Gastroesophageal sphincter (tissue), 3 donors: ENCODE measurements around the gene PSORS1C1.
"Not testable (repeated sequence)": the region's sequence is repeated elsewhere in the genome, so short reads cannot be mapped to it uniquely, and the experiment has no call there.

Experiments
- EP300 ChIP-seq: sonication (generic); formaldehyde crosslinking; IDR thresholded peaks from one replicate; pipeline ENCODE4 v1.6.1; 2017; ENCODE audit warnings: antibody characterized with exemption, mild to moderate bottlenecking
- POLR2A ChIP-seq, 2 donors: fragments of 450-650 bp; IDR thresholded peaks; one replicate each; pipeline ENCODE4 v1.6.1; 2017; ENCODE audit warnings: antibody characterized with exemption in 2 of 2, mild to moderate bottlenecking in 2 of 2, moderate library complexity in 1 of 2
- TF ChIP-seq, protein P1 (sequence below), 4 experiments: fragments of 200-600 bp in 2 of 4; fragments of 450-650 bp in 2 of 4; sonication (generic) in 1 of 4; IDR thresholded peaks; one replicate each; pipeline ENCODE4 v1.5.1; 2017 to 2019; ENCODE audit warnings: antibody characterized with exemption in 4 of 4, mild to moderate bottlenecking in 2 of 4, moderate library complexity in 2 of 4

DNA sequence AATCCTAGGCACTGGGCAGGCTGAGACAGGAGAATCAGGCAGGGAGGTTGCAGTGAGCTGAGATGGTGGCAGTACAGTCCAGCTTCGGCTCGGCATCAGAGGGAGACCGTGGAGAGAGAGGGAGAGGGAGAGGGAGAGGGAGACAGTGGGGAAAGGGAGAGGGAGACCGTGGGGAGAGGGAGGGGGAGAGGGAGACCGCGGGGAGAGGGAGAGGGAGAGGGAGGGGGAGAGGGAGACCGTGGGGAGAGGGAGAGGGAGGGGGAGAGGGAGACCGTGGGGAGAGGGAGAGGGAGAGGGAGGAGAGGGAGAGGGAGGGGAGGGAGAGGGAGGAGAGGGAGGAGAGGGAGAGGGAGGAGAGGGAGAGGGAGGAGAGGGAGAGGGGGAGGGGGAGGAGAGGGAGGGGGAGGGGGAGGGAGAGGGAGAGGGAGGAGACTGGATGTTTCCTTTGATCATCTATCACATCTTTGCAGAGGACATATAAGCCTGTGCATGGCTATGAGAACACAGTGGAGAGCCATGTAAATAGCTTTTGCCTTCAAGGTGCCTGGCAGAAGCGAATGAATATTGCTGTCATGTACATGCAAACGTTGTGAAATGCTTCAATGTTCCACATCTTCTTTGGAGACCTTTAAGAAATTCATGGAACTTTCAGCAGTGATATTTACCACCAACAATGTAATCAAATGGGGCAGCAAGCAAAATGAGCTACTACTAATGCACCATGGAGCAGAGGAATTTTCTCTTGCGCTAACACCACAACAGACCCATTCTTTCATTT lies 46.5 kb upstream of the PSORS1C1 start:
- TF ChIP-seq, protein P1, sequence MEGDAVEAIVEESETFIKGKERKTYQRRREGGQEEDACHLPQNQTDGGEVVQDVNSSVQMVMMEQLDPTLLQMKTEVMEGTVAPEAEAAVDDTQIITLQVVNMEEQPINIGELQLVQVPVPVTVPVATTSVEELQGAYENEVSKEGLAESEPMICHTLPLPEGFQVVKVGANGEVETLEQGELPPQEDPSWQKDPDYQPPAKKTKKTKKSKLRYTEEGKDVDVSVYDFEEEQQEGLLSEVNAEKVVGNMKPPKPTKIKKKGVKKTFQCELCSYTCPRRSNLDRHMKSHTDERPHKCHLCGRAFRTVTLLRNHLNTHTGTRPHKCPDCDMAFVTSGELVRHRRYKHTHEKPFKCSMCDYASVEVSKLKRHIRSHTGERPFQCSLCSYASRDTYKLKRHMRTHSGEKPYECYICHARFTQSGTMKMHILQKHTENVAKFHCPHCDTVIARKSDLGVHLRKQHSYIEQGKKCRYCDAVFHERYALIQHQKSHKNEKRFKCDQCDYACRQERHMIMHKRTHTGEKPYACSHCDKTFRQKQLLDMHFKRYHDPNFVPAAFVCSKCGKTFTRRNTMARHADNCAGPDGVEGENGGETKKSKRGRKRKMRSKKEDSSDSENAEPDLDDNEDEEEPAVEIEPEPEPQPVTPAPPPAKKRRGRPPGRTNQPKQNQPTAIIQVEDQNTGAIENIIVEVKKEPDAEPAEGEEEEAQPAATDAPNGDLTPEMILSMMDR (IDR thresholded peaks at IDR 0.05) = not testable (repeated sequence)
- not testable (repeated sequence) for TF ChIP-seq EP300; POLR2A (IDR thresholded peaks at IDR 0.05)
